AG20443 (cell line): ENCODE results near the gene STAT2.
"Not testable (repeated sequence)": the region's sequence is repeated elsewhere in the genome, so short reads cannot be mapped to it uniquely, and the experiment has no call there.

Experiments
- DNase-seq: peaks from one replicate; pipeline ENCODE4 v3.0.0; 2012; ENCODE audit warnings: low spot score, mixed read lengths

Gene STAT2

DNA sequence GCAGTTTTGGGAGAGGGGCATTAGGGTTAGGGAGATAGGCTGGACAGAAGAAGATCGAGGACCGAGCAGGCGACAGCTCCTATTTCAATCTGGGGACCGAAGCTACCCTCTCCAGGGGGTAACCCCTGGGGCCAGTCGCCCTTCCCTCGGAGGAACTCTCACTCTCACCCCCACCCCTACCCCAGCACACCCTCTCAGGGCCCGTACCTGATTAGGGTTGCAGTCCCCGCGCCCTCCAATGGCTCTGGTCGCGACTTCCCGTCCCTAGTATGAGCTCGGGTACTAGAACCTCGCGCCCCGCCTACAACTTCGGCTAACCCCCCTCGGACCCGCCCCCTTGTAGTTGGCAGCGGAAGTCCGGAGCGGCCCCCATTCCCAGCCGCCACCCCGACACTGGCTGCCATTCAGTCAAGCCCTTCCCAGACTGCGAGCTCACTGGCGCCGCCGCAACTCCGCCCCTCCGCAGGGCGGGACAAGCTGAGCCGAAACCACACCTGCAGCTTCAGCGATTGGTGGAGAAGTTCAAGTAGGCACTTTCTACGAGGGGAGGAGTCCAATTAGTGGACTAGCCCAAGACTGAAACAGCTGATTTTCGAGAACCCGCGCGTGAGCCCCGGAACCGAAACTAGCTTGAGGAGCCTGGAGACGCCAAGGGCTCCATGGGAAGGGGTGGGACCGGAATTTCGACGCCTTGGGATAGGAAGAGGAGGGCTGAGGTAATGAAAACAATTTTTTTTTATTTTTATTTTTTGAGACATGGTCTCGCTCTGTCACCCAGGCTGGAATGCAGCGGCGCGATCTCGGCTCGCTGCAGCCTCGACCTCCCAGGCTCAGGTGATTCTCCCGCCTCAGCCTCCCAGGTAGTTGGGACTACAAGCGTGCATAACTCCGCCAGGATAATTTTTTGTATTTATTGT lies at the start of gene STAT2:
Gene STAT2 (minus strand): TSS at position 257 of the 917 bp plus-strand sequence. CDS start 3,536 bp downstream, outside the sequence.
- DNase-seq = peak; percentile 97

DNA sequence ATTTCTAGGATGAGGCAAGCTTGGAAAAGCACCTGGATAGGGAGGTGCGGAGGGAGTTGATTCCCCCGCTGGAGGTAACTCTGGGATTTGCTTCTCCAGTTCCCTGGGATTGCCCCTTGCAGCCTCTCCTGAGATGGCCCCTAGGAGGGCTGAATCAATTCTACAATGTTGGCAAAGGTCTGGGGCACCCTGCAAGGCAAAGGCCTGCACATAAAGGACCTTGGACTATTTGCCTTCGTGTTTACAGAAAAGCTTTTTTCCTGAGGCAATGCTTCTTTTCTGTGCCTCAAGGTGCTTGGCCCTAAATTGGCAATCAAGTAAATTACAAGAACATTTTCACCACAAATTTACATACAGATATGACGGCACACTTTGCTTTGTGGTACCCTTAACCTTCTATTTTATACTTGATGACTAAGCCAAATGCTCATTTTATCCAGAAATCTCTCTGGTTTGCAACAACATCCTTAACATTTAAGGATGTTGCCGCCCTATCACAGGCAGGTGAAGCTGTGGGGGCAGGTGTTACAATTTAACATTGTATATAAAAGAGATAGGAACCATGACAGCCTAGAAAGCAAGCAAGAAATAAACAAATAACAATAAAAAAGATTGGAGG lies 49.0 kb upstream of the STAT2 start:
- DNase-seq = no peak

DNA sequence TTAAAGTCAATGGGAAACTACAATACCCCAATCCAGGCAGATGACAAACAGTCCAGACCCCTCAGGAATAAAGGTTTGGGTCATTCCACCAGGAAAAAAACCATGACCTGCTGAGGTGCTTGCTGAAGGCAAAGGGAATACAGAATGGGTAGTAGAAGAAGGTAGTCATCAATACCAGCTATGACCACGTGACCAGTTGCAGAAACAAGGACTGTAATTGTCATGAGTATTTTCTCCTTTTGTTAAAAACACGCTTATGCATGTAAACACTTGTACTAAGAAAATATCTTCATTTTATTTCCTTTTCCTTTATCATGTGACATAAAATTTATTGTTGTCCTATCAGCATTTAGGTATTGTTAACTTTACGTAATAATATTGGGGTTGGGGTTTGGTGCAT lies 44.3 kb upstream of the STAT2 start:
- not testable (repeated sequence) for DNase-seq

DNA sequence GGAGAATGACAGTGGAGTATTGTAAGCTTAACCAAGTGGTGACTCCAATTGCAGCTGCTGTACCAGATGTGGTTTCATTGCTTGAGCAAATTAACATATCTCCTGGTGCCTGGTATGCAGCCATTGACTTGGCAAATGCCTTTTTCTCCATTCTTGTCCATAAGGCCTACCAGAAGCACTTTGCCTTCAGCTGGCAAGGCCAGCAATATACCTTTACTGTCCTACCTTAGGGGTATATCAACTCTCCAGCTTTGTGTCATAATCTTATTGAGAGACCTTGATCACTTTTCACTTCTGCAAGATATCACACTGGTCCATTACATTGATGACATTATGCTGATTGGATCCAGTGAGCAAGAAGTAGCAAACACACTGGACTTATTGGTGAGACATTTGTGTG lies 41.7 kb upstream of the STAT2 start:
- not testable (repeated sequence) for DNase-seq

DNA sequence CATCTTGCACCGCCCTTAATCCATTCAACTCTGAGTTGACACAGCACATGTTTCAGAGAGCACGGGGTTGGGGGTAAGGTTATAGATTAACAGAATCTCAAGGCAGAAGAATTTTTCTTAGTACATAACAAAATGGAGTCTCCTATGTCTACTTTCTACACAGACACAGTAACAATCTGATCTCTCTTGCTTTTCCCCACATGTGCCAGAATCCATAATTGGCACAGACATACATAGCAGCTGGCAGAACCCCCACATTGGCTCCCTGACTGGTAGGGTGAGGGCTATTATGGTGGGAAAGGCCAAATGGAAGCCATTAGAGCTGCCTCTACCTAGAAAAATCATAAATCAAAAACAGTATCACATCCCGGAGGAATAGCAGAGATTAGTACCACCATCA lies 41.2 kb upstream of the STAT2 start:
- not testable (repeated sequence) for DNase-seq

DNA sequence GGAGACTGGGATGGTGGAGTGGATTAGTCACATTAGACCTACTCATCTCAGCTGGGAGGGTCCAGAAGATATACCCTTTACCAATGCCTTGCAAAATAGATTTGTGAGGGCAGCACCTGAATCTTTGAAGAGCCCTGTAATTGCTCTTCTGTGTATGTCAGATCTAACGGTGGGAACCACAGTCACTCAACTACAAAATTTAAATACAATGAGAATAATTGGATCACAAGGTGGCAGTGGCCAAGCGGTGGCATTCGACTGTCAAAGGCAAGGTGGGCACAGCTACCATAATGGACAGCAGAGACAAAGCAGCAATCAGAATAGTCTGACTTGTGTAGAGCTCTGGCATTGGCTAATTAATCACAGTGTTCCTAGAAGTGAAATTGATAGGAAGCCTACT lies 39.6 kb upstream of the STAT2 start:
- not testable (repeated sequence) for DNase-seq

DNA sequence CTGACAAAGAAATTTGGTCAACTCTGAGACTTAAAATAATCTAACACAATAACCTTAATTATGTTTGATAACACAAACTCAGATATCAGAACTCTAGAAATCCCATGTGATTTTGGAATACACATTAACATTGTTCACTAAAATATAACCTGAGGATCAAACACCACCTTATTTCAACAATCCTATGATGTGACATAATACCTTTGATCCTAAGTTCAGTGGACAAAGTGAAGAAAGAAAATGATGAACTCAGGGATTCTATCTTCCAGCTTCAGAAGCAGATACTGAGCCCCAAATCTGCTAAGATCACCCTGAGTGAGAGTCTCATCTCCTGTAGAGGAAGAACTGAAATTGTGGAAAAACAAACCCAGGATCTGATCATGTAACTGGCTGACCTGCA lies 38.4 kb upstream of the STAT2 start:
- no peak for DNase-seq

DNA sequence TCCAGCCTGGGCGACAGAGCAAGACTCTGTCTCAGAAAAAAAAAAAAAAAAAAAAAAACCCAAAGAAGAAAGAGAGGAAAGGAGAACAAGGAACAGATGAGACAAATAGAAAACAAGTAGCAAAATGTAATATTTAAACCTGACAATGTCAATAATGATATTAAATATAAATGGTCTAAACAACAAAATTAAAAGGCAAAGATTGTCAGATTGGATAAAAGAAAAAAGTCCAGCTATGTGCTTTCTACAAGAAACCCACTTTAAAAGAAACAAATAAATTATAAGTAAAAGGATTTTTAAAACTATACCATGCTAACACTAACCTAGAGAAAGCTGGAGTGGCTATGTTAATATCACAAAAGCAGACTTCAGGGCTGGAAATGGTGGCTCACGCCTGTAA lies 32.4 kb upstream of the STAT2 start:
- DNase-seq = no peak

DNA sequence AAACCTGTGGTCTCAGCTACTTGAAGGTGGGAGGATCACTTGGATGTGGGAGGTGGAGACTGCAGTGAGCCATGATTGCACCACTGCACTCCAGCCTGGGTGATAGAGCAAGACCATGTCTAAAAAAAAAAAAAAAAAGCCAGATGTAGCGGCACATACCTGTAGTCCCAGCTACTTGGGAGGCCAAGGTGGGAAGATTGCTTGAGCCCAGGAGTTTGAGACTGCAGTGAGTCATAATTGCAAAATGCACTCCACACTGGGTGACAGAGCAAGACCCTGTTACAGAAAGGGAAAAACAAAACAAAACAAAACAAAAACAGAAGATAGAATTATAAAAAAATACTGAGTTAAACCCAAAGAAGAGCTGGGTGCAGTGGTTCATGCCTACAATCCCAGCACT lies 31.8 kb upstream of the STAT2 start:
- DNase-seq = no peak

DNA sequence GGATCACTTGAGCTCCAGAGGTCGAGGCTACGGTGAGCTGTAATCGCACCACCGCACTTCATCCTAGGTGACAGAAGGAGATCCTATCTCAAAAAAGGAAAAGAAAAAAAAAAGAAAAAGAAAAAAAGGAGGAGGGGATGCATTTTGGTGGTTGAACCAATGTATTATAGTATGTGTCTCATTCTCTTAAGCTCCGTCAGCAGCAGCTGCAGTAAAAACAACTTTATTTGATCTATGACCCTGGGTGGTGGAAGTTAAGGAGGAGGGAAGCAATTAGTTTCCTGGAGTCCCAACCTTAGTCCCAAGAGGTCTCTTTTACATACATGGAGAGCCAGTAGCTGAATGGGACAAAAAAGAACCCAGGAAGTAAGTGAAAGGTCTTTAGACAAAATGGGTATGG lies 29.5 kb upstream of the STAT2 start:
- no peak for DNase-seq

DNA sequence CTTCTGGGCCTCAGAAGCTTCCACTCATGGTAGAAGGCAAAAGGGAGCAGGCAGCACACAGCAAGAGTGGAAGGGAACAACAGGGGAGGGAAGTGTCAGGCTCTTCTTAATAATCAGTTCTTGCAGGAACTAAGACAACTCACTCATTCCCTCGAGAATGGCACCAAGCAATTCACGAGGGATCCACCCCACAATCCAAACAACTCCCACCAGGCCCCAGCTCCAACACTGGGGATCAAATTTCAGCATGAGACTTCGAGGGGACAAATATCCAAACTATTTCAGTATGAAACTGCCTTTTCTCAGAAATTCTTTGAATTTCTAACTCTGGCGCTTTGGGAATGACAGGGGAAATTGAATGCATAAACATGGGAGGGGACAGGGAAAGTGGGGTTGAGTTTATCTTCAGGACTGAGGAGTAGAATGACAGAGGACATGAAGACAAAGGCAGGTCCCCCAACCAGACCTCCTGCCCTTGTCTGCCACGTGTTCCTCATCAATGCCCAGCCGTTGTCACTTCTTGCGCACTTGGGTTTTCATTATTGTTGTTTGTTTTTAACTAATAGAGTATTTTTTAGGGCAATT lies 27.3 kb upstream of the STAT2 start:
- no peak for DNase-seq

DNA sequence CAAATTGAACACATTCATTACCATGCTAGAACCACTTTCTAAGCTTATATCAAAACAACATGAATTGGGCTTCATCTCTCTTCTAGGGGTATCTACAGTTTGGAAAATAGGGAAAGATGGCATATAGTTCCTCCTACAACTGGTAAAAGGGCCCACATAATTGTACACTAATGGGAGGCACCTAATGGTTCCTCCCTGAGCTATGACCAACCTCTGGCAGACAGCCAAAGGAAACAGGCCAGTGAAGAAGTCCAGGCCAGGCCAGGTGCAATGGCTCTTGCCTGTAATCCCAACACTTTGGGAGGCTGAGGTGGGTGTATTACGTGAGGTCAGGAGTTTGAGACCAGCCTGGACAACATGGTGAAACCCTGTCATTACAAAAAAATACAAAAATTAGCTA lies 26.0 kb upstream of the STAT2 start:
- DNase-seq = no peak

DNA sequence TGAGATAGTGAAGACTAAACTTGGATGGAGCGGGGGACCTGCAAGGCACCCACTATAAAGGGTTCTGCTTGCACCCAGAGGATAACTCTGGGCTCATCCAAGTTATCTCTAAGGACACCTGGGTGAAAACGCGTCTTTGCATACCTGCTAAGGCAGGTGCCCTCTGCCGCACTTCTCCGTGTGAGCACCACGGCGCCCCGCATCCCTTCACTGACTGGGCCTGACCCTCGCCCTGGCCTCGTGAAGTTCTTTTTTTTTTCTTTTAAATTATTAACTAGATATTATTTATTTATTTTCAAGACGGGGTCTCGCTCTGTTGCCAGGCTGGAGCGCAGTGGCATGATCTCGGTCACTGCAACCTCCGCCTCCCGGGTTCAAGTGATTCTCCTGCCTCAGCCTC lies 22.7 kb upstream of the STAT2 start:
- no peak for DNase-seq

DNA sequence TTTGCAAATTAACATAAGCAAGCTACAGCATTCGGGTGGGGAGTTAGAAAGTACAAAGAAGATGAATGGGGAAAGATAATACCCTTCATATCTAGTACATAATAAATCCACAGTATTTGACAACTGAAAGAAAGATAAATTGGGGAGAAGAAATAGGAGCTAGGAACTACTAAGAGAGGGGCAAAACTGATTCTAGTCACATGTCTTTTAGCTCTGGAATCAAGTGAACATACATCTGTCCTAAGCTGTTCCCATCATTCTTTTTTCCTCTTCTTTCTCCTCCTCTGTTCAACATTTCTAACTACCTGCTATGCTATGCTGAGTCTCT lies 18.0 kb upstream of the STAT2 start:
- no peak for DNase-seq

DNA sequence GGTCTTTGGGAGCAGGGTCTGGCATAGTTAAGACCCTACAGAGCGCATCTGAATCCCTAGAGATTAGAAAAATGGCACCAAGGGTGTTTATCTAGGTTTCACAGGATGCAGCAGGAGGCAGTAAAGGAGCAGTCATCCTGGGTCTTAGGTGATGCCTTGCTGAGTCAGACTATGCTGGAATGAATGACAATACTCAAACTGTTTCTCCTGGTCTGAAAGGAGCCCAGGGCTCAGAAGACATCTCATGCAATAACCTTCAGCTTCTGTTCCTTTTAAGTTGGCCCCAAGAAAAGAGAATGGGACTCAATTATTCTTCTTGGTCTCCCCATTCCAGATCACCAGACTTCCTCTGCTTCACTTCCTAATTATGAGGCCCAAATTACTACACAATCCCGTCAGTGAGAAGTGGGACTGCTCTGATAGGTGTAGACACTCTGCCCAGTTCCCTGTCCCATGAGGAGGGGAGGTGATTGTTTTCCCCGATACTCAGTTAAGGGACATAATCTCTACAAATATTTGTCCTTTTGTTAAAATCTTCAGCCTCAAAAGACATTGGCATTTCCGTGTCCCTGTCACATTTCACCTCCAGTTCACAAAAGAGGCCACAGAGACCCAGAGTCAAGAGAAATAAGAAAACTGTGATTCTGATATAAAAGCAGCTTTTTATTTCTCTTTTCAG lies 17.5 kb upstream of the STAT2 start:
- no peak for DNase-seq

DNA sequence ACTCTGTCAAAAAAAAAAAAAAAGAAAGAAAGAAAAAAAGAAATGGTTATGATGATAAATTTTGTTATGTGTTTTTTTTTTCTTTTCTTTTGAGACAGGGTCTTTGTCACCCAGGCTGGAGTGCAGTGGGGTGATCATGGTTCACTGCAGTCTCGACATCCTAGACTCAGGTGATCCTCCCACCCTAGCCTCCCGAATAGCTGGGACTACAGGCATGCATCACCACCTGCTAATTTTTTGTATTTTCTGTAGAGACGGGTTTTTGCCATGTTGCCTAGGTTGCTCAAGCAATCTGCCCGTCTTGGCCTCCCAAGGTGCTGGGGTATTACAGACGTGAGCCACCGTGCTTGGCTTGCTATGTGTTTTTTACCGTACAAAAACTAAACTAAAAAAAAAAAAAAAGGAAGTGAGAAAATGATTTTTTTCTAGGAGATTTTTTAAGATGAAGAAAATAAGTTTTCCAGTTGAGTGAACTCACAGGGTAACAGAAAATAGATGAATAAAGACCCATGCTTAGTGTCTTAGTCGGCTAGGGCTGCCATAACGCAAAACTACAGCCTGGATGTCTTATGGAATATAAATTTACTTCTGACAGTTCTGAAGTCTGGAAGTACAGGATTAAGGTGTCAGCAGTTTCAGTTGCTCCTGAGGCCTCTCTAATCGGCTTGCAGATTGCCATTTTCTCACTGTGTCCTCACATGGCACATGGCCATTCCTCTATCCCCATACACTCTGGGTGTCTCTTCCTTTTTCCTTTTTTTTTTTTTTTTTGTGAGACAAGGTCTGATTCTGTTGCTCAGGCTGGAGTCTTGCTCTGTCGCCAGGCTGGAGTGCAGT lies 15.9 kb upstream of the STAT2 start:
- no peak for DNase-seq

DNA sequence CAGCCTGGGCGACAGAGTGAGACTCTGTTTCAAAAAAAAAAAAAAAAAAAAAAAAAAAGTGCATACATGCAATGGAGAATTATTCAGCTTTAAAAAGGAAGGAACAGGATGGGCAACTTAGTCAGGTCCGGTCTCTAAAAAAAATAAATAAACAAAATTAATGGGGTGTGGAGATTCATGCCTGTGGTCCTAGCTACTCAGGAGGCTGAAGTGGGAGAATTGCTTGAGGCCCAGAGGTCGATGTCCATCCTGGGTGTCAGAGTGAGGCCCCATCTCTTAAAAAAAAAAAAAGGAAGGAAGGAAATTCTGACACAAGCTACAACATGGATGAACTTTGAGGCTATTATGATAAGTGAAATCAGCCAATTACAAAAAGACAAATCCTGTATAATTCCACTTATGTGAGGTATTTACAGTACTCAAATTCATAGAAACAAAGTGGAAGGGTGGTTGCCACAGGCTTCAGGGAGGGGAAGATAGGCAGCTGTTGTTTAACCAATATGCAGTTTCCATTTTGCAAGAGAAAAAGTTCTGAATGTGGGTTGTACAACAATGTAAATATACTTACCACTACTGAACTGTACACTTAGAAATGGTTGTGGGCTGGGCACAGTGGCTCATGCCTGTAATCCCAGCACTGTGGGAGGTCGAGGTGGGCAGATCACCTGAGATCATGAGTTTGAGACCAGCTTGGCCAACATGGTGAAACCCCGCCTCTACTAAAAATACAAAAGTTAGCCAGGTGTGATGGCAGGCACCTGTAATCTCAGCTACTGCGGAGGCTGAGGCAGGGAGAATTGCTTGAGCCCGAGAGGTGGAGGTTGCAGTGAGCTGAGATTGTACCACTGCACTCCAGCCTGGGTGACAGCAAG lies 15.1 kb upstream of the STAT2 start:
- no peak for DNase-seq

DNA sequence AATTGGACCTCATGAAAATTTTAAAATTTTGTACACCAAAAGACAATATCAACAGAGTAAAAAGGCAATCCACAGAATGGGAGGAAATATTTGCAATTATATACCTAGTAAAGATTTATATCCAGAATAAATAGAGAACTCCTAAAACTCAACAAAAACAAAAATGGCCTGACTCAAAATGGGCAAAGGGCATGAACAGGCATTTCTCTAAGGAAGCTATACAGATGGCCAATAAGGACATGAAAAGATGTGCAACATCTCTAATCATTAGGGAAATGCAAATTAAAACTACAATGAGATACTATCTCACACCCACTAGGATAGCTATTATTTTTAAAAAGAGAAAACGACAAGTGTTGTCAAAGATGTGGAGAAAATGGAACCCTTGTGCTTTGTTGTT lies 13.6 kb upstream of the STAT2 start:
- DNase-seq = no peak

DNA sequence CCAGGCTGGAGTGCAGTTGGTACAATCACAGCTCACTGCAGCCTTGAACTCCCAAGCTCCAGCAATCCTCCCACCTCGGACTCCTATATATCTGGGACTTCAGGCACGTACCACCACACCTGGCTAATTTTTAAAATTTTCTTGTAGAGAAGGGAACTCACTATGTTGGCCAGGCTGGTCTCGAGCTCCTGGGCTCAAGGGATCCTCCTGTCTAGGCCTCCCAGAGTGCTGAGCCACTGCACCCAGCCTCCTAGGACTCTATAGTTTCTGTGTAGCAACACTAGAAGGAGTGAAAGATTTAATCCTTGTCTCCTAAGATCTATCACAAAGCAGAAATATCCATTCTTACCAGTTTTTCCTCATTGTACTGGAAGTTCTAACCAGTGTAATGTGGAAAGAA lies 7.0 kb upstream of the STAT2 start:
- DNase-seq = no peak

DNA sequence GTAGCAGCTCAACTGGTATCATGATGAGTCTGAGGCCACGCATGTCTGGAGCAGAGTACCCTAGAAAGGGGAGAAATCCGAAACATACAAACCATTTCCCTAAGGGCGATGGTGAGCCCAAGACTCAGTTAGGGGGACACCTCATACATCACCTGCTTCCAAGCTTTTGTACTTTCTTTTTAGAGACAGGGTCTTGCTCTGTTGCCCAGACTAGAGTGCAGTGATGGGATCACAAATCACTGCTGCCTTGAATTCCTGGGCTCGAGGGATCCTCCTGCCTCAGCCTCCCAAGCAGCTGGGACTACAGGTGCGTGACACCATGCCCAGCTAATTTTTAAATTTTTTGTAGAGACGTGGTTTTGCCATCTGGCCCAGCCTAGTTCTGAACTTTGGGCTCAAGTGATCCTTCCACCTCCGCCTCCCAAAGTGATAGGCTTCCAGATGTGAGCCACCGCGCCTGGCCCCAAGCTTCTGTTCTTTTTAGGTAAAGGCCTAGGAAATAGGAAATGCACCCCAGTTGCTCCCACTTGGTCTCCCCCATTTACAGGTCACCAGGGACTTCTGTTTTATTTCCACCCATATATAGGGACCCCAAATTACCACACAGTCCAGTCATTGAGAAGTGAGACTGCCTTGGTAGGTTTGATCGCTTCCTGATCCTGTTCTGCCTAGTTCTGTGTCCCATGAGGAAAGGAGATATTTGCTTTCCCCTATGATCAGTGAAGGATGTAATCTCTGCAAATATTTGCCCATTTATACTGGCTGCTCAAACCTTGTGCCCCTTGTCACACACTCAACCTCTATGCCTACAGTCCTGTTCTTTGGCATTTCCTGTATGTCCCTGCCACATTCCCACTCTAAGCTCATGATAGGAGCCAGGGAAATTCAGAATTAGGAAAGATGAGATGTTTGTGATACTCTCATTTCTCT lies 2.5 kb upstream of the STAT2 start, which contains the start of gene APOF:
Gene APOF (minus strand): TSS at position 728 of the 930 bp plus-strand sequence. CDS start 112 bp downstream, at position 616.
- DNase-seq = no peak
